Testis (tissue), 3 donors: ENCODE data around the gene FZD2. TPM values are rescaled to one million over a fixed set of nuclear protein-coding genes. Genes with fewer than 3 reads are reported as not detected.

Experiments used
- DNase-seq: peaks from one replicate; pipeline ENCODE4 v3.0.0-alpha.2; 2019
- H3K27ac ChIP-seq, 2 donors: fragments of 200-600 bp; sonication (generic); one replicate each; pipeline ENCODE4 v1.5.1; 2019
- H3K27me3 ChIP-seq: fragments of 200-600 bp; sonication (generic); one replicate; pipeline ENCODE4 v1.5.1; 2019
- H3K36me3 ChIP-seq: fragments of 200-600 bp; sonication (generic); one replicate; pipeline ENCODE4 v1.5.1; 2017; ENCODE audit warnings: low read depth; ENCODE audit errors: missing control alignments
- H3K4me1 ChIP-seq: fragments of 200-600 bp; sonication (generic); one replicate; pipeline ENCODE4 v1.5.1; 2019
- H3K4me3 ChIP-seq, 2 donors: fragments of 200-600 bp; sonication (generic); one replicate each; pipeline ENCODE4 v1.5.1; 2017 to 2019
- H3K9me3 ChIP-seq: fragments of 200-600 bp; sonication (generic); one replicate; pipeline ENCODE4 v1.5.1; 2017
- POLR2A ChIP-seq: fragments of 450-650 bp; IDR thresholded peaks from one replicate; pipeline ENCODE4 v1.6.1; 2017; ENCODE audit warnings: antibody characterized with exemption, mild to moderate bottlenecking, moderate library complexity
- WGBS, 2 donors: methylation state at CpG; one replicate each; pipeline ENCODE4 v1.1.5; 2018; 5-methylcytosine and 5-hydroxymethylcytosine counted together
- intact Hi-C: fragments of 100-400 bp; cut with DNase I; formaldehyde crosslinking; loops from one replicate; pipeline ENCODE4 v1.15.1; 2023; ENCODE audit warnings: low total_unique reads
- polyA plus RNA-seq: library from polyadenylated mRNA; stranded (reverse); fragments of 350-450 nt; fragmentation: Illumina TruSeq; extraction: RNeasy Lipid Tissue Mini Kit (QIAGEN cat#74804); gene quantifications from one replicate; pipeline ENCODE4 v1.2.3, GENCODE V29; 2014; ENCODE audit warnings: low read depth, low replicate concordance; ENCODE audit not compliant: insufficient read depth
- total RNA-seq, 2 donors: library from RNA; depleted of rRNA; stranded (reverse); fragments of >200 nt; gene quantifications; one replicate each; pipeline ENCODE4 v1.2.3, GENCODE V29; 2016
- TF ChIP-seq, protein P1 (sequence below), 3 experiments: fragments of 450-650 bp in 2 of 3; fragments of 200-600 bp in 1 of 3; sonication (generic) in 1 of 3; IDR thresholded peaks; one replicate each; pipeline ENCODE4 v1.5.1; 2016 to 2019; ENCODE audit warnings: antibody characterized with exemption in 3 of 3, mild to moderate bottlenecking in 2 of 3, moderate library complexity in 1 of 3

The FZD2 gene
- total and polyA plus RNA-seq, 3 donors from 2014 or later = 4.2 to 9.1 (median 6.1) TPM

DNA sequence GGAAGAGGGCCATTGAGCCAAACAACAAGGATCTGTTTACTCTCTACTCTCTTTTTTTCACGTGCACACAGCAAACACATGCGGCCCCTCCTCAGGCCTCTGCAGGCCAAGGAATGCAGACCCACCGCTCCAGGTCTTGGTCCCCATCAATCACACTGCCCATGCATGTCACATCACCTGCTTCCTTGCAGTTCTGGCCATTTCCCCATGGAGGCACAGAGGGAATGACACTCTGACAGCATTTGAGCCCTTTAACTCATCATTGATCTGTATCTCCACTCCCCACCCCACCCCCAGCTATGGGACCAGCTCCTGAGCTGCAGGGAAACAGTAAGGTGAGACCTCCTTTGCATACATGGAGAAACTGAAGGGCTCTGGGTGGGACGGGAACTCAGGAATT, 53.0 kb downstream of the FZD2 start:
- Histone ChIP-seq H3K9me3 (no peaks in the 10 kb centered on the region), H3K4me3 (no peak overlapping the region), H3K27me3 (no peaks in the 10 kb centered on the region), H3K36me3 (no peaks in the 10 kb centered on the region), H3K4me1 (peaks cover 7% of the 10 kb centered on the region), H3K27ac (no peak overlapping the region)
- DNase-seq = no peak
- TF ChIP-seq, protein P1, sequence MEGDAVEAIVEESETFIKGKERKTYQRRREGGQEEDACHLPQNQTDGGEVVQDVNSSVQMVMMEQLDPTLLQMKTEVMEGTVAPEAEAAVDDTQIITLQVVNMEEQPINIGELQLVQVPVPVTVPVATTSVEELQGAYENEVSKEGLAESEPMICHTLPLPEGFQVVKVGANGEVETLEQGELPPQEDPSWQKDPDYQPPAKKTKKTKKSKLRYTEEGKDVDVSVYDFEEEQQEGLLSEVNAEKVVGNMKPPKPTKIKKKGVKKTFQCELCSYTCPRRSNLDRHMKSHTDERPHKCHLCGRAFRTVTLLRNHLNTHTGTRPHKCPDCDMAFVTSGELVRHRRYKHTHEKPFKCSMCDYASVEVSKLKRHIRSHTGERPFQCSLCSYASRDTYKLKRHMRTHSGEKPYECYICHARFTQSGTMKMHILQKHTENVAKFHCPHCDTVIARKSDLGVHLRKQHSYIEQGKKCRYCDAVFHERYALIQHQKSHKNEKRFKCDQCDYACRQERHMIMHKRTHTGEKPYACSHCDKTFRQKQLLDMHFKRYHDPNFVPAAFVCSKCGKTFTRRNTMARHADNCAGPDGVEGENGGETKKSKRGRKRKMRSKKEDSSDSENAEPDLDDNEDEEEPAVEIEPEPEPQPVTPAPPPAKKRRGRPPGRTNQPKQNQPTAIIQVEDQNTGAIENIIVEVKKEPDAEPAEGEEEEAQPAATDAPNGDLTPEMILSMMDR (IDR thresholded peaks at IDR 0.05) = no peak
- no peak for TF ChIP-seq POLR2A
- 76 to 78% methylated on average over 4 of the region's 4 CpGs for WGBS, 2 donors
- intact Hi-C loops = no loop called here

Other genes starting within 250 kb of the FZD2 start
- 10 to 100 TPM; 14.6 to 53.1 TPM for gene RUNDC3A, start 248.9 kb upstream of the FZD2 start, total RNA-seq
- gene RUNDC3A, start 248.9 kb upstream of the FZD2 start, polyA plus RNA-seq = 17.5 TPM
- gene SLC25A39, start 232.7 kb upstream of the FZD2 start, total RNA-seq = 100 to 1,000 TPM; 131 to 176 TPM
- gene SLC25A39, start 232.7 kb upstream of the FZD2 start, polyA plus RNA-seq = 141 TPM
- 100 to 1,000 TPM; 263 to 489 TPM for gene GRN, start 212.2 kb upstream of the FZD2 start, total RNA-seq
- 161 TPM for gene GRN, start 212.2 kb upstream of the FZD2 start, polyA plus RNA-seq
- 1 to 10 TPM; 2.0 to 3.6 TPM for gene FAM171A2, start 193.6 kb upstream of the FZD2 start, total RNA-seq
- 1.3 TPM for gene FAM171A2, start 193.6 kb upstream of the FZD2 start, polyA plus RNA-seq
- 1 to 10 TPM; 5.1 to 6.7 TPM for gene ITGA2B, start 167.8 kb upstream of the FZD2 start, total RNA-seq
- gene ITGA2B, start 167.8 kb upstream of the FZD2 start, polyA plus RNA-seq = 6.0 TPM
- gene GPATCH8, start 54.1 kb upstream of the FZD2 start, total RNA-seq = 10 to 100 TPM; 69.2 to 70.0 TPM
- 32.8 TPM for gene GPATCH8, start 54.1 kb upstream of the FZD2 start, polyA plus RNA-seq
- gene MEIOC, start 99.0 kb downstream of the FZD2 start, total RNA-seq = 100 to 1,000 TPM in 1 of 2 donors, 10 to 100 TPM in 1; 85.0 to 128 TPM
- 58.2 TPM for gene MEIOC, start 99.0 kb downstream of the FZD2 start, polyA plus RNA-seq
- 10 to 100 TPM; 20.8 to 27.9 TPM for gene CCDC43, start 132.3 kb downstream of the FZD2 start, total RNA-seq
- gene CCDC43, start 132.3 kb downstream of the FZD2 start, polyA plus RNA-seq = 18.6 TPM
- gene DBF4B, start 151.2 kb downstream of the FZD2 start, total RNA-seq = 10 to 100 TPM; 47.3 to 55.1 TPM
- 50.2 TPM for gene DBF4B, start 151.2 kb downstream of the FZD2 start, polyA plus RNA-seq
- gene ADAM11, start 201.5 kb downstream of the FZD2 start, total RNA-seq = 1 to 10 TPM; 7.6 TPM
- 4.9 TPM for gene ADAM11, start 201.5 kb downstream of the FZD2 start, polyA plus RNA-seq